GM12891 (cell line): Measurements from ENCODE around the gene MIS12.

Source experiments
- PAX5 ChIP-seq: IDR thresholded peaks from 2 replicates; pipeline ENCODE4 v1.6.1; 2011; ENCODE audit warnings: low read length, moderate library complexity, mild to moderate bottlenecking; ENCODE audit not compliant: insufficient read depth, severe bottlenecking
- POLR2A ChIP-seq: IDR thresholded peaks from 2 replicates; pipeline ENCODE4 v1.6.1; 2011; ENCODE audit warnings: low read depth, low read length, control low read depth
- POLR2AphosphoS5 ChIP-seq: IDR thresholded peaks from 2 replicates; pipeline ENCODE4 v1.6.1; 2011; ENCODE audit warnings: low read depth, low read length, control low read depth
- SPI1 ChIP-seq: IDR thresholded peaks from 2 replicates; pipeline ENCODE4 v1.6.1; 2011; ENCODE audit warnings: low read depth, low read length, control low read depth
- TAF1 ChIP-seq: IDR thresholded peaks from 2 replicates; pipeline ENCODE4 v1.6.1; 2011; ENCODE audit warnings: low read depth, low read length, control low read depth

DNA sequence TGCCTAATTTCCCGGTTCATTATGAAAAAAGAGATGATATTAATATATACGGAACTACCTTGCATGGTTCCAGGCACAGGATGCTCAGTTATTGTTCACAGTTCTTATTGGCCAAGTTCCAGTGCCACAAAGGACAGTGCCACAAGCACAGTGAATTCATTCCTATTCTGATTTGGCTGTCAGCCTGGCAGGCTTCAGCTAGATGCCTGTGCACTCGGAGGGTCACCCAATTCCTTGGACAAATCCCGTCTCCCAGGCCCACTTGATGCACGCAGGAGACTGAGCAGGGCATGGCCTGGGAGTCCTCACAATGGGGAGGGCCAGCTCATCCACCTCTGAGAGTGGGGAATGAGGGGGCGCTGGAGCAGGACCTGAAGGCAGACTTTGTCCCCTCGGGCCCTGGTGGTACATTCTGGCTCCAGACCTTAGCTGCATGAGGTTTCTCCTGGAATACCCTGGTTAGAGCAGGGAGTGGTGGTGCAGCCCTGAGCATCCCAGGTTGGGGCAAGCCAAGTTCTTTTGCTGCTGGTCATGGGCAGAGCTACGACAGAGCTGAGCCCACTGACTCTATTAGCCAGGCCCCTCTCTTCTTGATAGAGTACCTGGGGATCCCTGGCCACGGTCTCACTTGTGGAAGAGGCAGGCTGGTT lies 41.4 kb downstream of the MIS12 start:
- no peak for TF ChIP-seq TAF1
- no peak for TF ChIP-seq POLR2A
- TF ChIP-seq POLR2AphosphoS5, result no peak
- no peak for TF ChIP-seq SPI1
- TF ChIP-seq PAX5, result no peak
